ENCODE measurements around the gene PRAMEF2.
"Not testable (repeated sequence)": the region's sequence is repeated elsewhere in the genome, so short reads cannot be mapped to it uniquely, and the experiment has no call there.

PRAMEF2 gene

GRCh38 chr1:12898170-12898569 is 41.3 kb downstream of the PRAMEF2 start, which contains the start of gene PRAMEF10:
Gene PRAMEF10 (minus strand): TSS chr1:12898270. CDS start chr1:12895847, 2,423 bp downstream.
- not testable (repeated sequence) for H3K9me3 ChIP-seq (ENCODE audit: control insufficient read depth in 1 of 2, low read length in 2 of 2); H3K36me3 ChIP-seq (ENCODE audit: control insufficient read depth in 1 of 2, insufficient read depth in 2 of 2, low read length in 2 of 2); H3K4me3 ChIP-seq (ENCODE audit: low read depth in 1 of 2, low read length in 2 of 2); H3K4me1 ChIP-seq (ENCODE audit: control insufficient read depth in 1 of 2, insufficient read depth in 2 of 2, low read length in 2 of 2); H3K27me3 ChIP-seq (ENCODE audit: low read depth, low read length); H3K27ac ChIP-seq (ENCODE audit: low read length)

DNA sequence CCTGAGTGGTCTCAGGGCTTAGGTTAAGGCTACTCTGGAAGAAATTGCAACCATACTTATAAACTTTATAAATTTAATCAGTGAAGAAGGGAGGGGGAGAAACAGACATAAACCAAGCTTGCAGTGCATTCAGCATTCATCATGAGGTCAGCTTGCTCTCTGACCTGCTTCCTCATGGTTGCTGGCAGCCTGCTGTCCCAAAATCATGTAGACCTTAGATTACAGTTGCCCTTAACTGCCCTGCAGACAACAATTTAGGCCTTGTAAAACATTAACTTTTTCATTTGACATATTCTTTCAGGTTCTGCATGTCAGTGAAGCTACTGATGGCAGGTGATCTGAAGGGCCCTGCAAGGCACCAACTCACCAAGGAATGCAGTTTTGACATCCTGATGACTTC is 42.3 kb downstream of the PRAMEF2 start:
- H3K27ac ChIP-seq (ENCODE audit: low read length); H3K9me3 ChIP-seq (ENCODE audit: control insufficient read depth in 1 of 2, low read length in 2 of 2); H3K36me3 ChIP-seq (ENCODE audit: control insufficient read depth in 1 of 2, insufficient read depth in 2 of 2, low read length in 2 of 2); H3K4me3 ChIP-seq (ENCODE audit: low read depth in 1 of 2, low read length in 2 of 2); H3K4me1 ChIP-seq (ENCODE audit: control insufficient read depth in 1 of 2, insufficient read depth in 2 of 2, low read length in 2 of 2); H3K27me3 ChIP-seq (ENCODE audit: low read depth, low read length): not testable (repeated sequence)

GRCh38 chr1:12903793-12904572 is 47.1 kb downstream of the PRAMEF2 start:
- not testable (repeated sequence) for H3K4me1 ChIP-seq (ENCODE audit: control insufficient read depth in 1 of 2, insufficient read depth in 2 of 2, low read length in 2 of 2); H3K27ac ChIP-seq (ENCODE audit: low read length)

More at GRCh38 chr1:12903793-12904572, 47.1 kb downstream of the PRAMEF2 start:
- H3K27me3 ChIP-seq (ENCODE audit: low read depth, low read length); H3K4me3 ChIP-seq (ENCODE audit: low read depth in 1 of 2, low read length in 2 of 2); H3K36me3 ChIP-seq (ENCODE audit: control insufficient read depth in 1 of 2, insufficient read depth in 2 of 2, low read length in 2 of 2); H3K9me3 ChIP-seq (ENCODE audit: control insufficient read depth in 1 of 2, low read length in 2 of 2): not testable (repeated sequence)
